ENCODE data around the gene CERS5.

GRCh38 chr12:50104417-50105366, 62.5 kb downstream of the CERS5 start:
- TF ChIP-seq POLR2A (IDR thresholded peaks at IDR 0.05) (no peak), EP300 (IDR thresholded peaks at IDR 0.05) (no peak)
- TF ChIP-seq, protein P1, sequence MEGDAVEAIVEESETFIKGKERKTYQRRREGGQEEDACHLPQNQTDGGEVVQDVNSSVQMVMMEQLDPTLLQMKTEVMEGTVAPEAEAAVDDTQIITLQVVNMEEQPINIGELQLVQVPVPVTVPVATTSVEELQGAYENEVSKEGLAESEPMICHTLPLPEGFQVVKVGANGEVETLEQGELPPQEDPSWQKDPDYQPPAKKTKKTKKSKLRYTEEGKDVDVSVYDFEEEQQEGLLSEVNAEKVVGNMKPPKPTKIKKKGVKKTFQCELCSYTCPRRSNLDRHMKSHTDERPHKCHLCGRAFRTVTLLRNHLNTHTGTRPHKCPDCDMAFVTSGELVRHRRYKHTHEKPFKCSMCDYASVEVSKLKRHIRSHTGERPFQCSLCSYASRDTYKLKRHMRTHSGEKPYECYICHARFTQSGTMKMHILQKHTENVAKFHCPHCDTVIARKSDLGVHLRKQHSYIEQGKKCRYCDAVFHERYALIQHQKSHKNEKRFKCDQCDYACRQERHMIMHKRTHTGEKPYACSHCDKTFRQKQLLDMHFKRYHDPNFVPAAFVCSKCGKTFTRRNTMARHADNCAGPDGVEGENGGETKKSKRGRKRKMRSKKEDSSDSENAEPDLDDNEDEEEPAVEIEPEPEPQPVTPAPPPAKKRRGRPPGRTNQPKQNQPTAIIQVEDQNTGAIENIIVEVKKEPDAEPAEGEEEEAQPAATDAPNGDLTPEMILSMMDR (IDR thresholded peaks at IDR 0.05) = no peak
